ENCODE results near the gene VDR. TPM values are rescaled to one million over a fixed set of nuclear protein-coding genes. Genes with fewer than 3 reads are reported as not detected.

The VDR gene
- total RNA-seq, 4 donors from 2014 or later: 62.3 to 191 (median 117) TPM

DNA sequence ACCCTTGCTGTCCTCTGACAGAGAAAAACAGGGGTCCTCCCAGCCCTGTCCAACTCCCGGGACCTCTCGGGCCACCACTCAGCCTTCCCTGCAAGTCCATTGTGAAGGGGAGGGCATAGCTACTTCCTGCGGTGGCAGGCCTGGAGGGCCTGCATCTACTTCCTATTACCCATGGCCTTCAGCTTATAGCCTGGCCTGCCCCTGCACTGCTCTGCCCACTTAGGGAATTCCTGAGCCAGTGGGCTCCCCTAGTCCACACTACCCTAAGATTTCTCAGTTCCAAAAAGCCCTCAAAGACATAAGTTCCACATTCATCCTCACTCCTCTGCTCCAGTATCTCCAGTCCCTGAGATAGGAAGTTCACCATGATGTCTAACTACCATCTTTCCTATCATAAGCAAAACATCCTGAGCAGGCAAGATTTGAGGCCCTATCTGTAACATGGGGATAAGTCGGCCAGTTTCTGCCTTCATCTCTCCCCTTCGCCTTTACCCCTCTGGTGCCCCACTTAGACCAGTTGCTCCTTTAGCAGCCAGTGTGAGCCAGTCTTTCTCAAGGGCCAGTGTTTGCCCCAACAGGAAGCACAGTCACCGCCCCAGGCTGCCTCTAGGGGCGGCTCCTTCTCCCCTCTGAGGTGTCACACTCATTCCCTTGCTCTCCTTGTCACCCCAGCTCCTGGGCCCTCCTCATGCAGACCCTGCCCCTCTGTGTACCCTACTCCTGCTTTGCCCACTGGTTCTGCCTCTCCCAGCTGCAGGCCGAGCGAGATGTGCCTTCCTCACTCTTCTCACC lies 96.0 kb downstream of the VDR start:
- intact Hi-C loops (cut with DNase I; ENCODE audit: low total_unique reads): no loop called here
- peak; percentile 38 for DNase-seq
- WGBS, 2 donors (ENCODE audit: low coverage in 1 of 2): 58 to 63% methylated on average over 2 to 9 of the region's 9 CpGs
- Histone ChIP-seq H3K36me3 (no peaks in the 10 kb centered on the region), H3K27ac (peak overlapping the region; percentile 93 to 97 (median 96)), H3K4me3 (no peak overlapping the region), H3K27me3 (no peaks in the 10 kb centered on the region), H3K9me3 (no peaks in the 10 kb centered on the region), H3K4me1 (peaks cover 74 to 98% (median 93%) of the 10 kb centered on the region in 4 donors)
- in situ Hi-C loops (cut with MboI; ENCODE audit: low pct_ligation_motif_present in 1 of 4, low pct_unique_long_range_greater_than_20kb in 1 of 4, low sequenced_read_pairs in 3 of 4): no loop called here
- no peak for TF ChIP-seq POLR2AphosphoS5 (IDR thresholded peaks at IDR 0.05)
- TF ChIP-seq POLR2A (IDR thresholded peaks at IDR 0.05): no peak
- no peak for TF ChIP-seq CTCF (IDR thresholded peaks at IDR 0.05)
- TF ChIP-seq EP300 (IDR thresholded peaks at IDR 0.05; ENCODE audit: low read depth): no peak

- TF ChIP-seq POLR2AphosphoS5 (IDR thresholded peaks at IDR 0.05) (peak; percentile 18 to 29 (median 27)), EP300 (IDR thresholded peaks at IDR 0.05; ENCODE audit: low read depth) (peak; percentile 64), POLR2A (IDR thresholded peaks at IDR 0.05) (no peak)
- H3K9me3 ChIP-seq: no peaks in the 10 kb centered on the region
- H3K36me3 ChIP-seq: no peaks in the 10 kb centered on the region
- no peak overlapping the region for H3K4me3 ChIP-seq
- H3K27me3 ChIP-seq: no peaks in the 10 kb centered on the region
- H3K27ac ChIP-seq: peak overlapping the region; percentile 93 to 97 (median 96)
- intact Hi-C loops (cut with DNase I; ENCODE audit: low total_unique reads): no loop called here
- WGBS, 2 donors (ENCODE audit: low coverage in 1 of 2): 46% methylated on average over 9 of the region's 9 CpGs; no CpG with 5 or more reads in 1 of the 2 donors
- in situ Hi-C loops (cut with MboI; ENCODE audit: low pct_ligation_motif_present in 1 of 4, low pct_unique_long_range_greater_than_20kb in 1 of 4, low sequenced_read_pairs in 3 of 4): no loop called here
- peak; percentile 79 for DNase-seq
- H3K4me1 ChIP-seq: peaks cover 74 to 98% (median 93%) of the 10 kb centered on the region in 4 donors
Observed at GRCh38 chr12:47808050-47808449, 96.7 kb downstream of the VDR start.

GRCh38 chr12:47807338-47807737 lies 97.5 kb downstream of the VDR start:
- WGBS, 2 donors (ENCODE audit: low coverage in 1 of 2): 74% methylated on average over 5 of the region's 5 CpGs; no CpG with 5 or more reads in 1 of the 2 donors
- Histone ChIP-seq H3K9me3 (no peaks in the 10 kb centered on the region), H3K27ac (peak overlapping the region; percentile 93 to 97 (median 96)), H3K36me3 (no peaks in the 10 kb centered on the region), H3K27me3 (no peaks in the 10 kb centered on the region), H3K4me3 (no peak overlapping the region), H3K4me1 (peaks cover 81 to 100% (median 95%) of the 10 kb centered on the region in 4 donors)
- intact Hi-C loops (cut with DNase I; ENCODE audit: low total_unique reads) (no loop called here), in situ Hi-C loops (cut with MboI; ENCODE audit: low pct_ligation_motif_present in 1 of 4, low pct_unique_long_range_greater_than_20kb in 1 of 4, low sequenced_read_pairs in 3 of 4) (no loop called here)
- no peak for DNase-seq
- TF ChIP-seq POLR2A (IDR thresholded peaks at IDR 0.05) (no peak), CTCF (IDR thresholded peaks at IDR 0.05) (no peak), POLR2AphosphoS5 (IDR thresholded peaks at IDR 0.05) (no peak), EP300 (IDR thresholded peaks at IDR 0.05; ENCODE audit: low read depth) (no peak)

- intact Hi-C loops (cut with DNase I; ENCODE audit: low total_unique reads): no loop called here
- no peak for TF ChIP-seq EP300 (IDR thresholded peaks at IDR 0.05; ENCODE audit: low read depth)
- TF ChIP-seq CTCF (IDR thresholded peaks at IDR 0.05): no peak
- no peak for TF ChIP-seq POLR2AphosphoS5 (IDR thresholded peaks at IDR 0.05)
- no peak for TF ChIP-seq POLR2A (IDR thresholded peaks at IDR 0.05)
- Histone ChIP-seq H3K27me3 (no peaks in the 10 kb centered on the region), H3K27ac (peak overlapping the region; percentile 72 to 97 (median 94)), H3K4me1 (peaks cover 80 to 100% (median 95%) of the 10 kb centered on the region in 4 donors), H3K4me3 (no peak overlapping the region), H3K36me3 (no peaks in the 10 kb centered on the region), H3K9me3 (no peaks in the 10 kb centered on the region)
- WGBS, 2 donors (ENCODE audit: low coverage in 1 of 2): 38 to 54% methylated on average over 1 to 2 of the region's 2 CpGs
- DNase-seq: no peak
- in situ Hi-C loops (cut with MboI; ENCODE audit: low pct_ligation_motif_present in 1 of 4, low pct_unique_long_range_greater_than_20kb in 1 of 4, low sequenced_read_pairs in 3 of 4): no loop called here
Observed at GRCh38 chr12:47805417-47805816, 99.4 kb downstream of the VDR start.

Data from transverse colon (tissue), 4 donors.